Measurements from ENCODE around the gene PGLYRP1. TPM values are rescaled to one million over a fixed set of nuclear protein-coding genes. Genes with fewer than 3 reads are reported as not detected.
A peak's percentile ranks its signal among the peaks of the same experiment; 100 is the strongest.

PGLYRP1 gene
- total RNA-seq, 4 donors from 2014 or later = not detected

DNA sequence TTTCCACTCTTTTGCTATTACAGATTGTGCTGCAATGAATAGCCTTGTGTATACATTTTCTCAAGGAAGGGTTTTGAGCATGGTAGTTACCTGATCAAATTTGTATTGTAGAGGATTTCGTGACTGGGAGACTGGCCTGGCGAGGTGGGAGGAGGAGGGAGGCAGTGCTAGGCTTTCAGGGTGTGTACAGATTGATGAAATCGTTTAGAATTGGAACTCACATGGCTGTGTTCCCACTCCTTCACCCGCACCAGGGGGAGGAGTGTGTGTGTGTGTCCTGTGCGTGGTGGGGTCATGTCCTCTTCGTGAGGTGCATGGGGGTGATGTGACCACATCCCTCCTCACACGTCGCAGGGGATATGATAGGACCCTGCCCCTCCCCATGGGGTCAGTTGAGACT lies 8.3 kb downstream of the PGLYRP1 start:
- no peak overlapping the region for H3K27ac ChIP-seq
- peaks cover 60% of the 10 kb centered on the region for H3K27me3 ChIP-seq
- 55 to 60% methylated on average over 4 to 7 of the region's 8 CpGs for WGBS, 2 donors (ENCODE audit: low coverage in 1 of 2)
- peaks cover 0 to 28% (median 11%) of the 10 kb centered on the region in 3 donors for H3K4me1 ChIP-seq
- H3K36me3 ChIP-seq = peaks cover 0 to 31% of the 10 kb centered on the region in 2 donors
- peak overlapping the region in 1 of 2 donors; percentile 67 for H3K4me3 ChIP-seq
- H3K9me3 ChIP-seq = no peaks in the 10 kb centered on the region
- no peak for ATAC-seq
- no peak for TF ChIP-seq POLR2A (IDR thresholded peaks at IDR 0.05)
- no peak for TF ChIP-seq EP300 (IDR thresholded peaks at IDR 0.05)
- TF ChIP-seq, protein P1, sequence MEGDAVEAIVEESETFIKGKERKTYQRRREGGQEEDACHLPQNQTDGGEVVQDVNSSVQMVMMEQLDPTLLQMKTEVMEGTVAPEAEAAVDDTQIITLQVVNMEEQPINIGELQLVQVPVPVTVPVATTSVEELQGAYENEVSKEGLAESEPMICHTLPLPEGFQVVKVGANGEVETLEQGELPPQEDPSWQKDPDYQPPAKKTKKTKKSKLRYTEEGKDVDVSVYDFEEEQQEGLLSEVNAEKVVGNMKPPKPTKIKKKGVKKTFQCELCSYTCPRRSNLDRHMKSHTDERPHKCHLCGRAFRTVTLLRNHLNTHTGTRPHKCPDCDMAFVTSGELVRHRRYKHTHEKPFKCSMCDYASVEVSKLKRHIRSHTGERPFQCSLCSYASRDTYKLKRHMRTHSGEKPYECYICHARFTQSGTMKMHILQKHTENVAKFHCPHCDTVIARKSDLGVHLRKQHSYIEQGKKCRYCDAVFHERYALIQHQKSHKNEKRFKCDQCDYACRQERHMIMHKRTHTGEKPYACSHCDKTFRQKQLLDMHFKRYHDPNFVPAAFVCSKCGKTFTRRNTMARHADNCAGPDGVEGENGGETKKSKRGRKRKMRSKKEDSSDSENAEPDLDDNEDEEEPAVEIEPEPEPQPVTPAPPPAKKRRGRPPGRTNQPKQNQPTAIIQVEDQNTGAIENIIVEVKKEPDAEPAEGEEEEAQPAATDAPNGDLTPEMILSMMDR (IDR thresholded peaks at IDR 0.05) = no peak
- no peak for TF ChIP-seq POLR2AphosphoS5 (IDR thresholded peaks at IDR 0.05)

DNA sequence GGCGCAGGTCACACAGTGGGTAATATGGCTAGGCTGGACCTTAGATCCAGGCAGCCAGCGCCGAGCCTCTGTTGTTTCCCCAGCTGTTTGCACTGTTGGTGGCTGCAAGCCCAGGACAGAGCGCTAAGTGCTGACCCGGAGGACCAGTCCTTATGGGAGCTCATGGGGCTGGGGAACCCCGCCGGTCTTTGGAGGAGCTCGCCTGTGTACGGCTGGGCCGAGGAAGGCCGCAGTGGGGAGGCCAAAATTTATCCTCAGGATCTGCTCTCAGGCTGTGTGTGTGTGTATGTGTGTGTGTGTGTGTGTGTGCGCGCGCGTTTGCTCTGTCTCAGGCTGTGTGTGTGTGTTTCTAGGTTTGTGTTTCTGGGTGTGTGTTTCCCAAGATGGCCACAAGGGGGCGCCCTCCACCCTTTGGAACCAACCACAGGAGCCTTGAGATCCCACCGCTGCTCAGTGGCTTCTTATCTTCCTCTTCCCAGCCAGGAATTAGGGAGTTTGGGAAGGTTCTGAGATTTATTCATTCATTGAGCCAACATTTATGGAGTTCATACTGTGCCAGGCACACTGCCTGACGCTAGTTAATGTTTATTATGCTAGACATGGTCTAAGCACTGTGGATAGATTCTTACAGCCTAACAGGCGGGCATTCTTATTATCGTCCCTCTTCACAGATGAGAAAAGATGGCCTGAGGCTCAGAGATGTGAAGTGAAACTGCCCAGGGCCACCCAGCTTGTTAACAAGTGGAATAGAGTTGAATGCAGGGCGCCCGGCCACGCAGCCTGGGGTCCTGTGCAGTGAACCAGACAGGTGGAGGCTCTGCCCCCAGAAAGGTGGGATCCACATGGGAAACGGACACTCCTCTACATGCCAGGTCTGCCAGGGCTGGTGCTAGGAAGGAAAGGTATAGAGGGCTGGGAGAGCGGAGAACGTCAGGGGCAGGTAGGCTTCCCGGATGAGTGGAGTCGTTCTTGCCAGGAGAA lies 13.0 kb downstream of the PGLYRP1 start:
- peaks cover 44% of the 10 kb centered on the region for H3K27me3 ChIP-seq
- H3K27ac ChIP-seq = no peak overlapping the region
- peaks cover 0 to 4% (median 3%) of the 10 kb centered on the region in 3 donors for H3K4me1 ChIP-seq
- no peak overlapping the region for H3K4me3 ChIP-seq
- TF ChIP-seq EP300 (IDR thresholded peaks at IDR 0.05) = no peak
- TF ChIP-seq, protein P1 (IDR thresholded peaks at IDR 0.05) = peak in 3 of 4 experiments; percentile 66 to 84 (median 68)
- peak; percentile 73 for ATAC-seq
- H3K36me3 ChIP-seq = peaks cover 0 to 54% of the 10 kb centered on the region in 2 donors
- WGBS, 2 donors (ENCODE audit: low coverage in 1 of 2) = 63 to 69% methylated on average over 6 to 15 of the region's 28 CpGs
- no peaks in the 10 kb centered on the region for H3K9me3 ChIP-seq

DNA sequence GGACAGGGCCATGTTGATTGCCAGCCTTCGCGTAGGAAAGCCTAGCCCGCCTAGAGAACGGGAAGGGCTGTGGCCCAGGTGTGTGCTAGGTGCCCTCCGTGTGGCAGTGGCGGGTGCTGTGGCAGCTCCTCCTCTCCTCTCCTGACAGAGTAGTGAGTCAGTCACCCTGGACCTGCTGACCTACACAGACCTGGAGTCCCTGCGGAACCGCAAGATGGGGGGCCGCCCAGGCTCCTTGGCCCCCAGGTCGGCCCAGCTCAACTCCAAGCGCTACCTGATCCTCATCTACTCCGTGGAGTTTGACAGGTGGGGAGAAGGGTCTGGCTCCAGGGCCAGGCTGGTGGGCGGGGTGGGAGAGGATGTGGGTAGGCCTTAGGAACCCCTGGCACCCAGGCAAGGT lies 16.4 kb downstream of the PGLYRP1 start:
- TF ChIP-seq EP300 (IDR thresholded peaks at IDR 0.05) (no peak), POLR2AphosphoS5 (IDR thresholded peaks at IDR 0.05) (no peak), POLR2A (IDR thresholded peaks at IDR 0.05) (no peak)
- TF ChIP-seq, protein P1 (IDR thresholded peaks at IDR 0.05) = no peak
- no peaks in the 10 kb centered on the region for H3K9me3 ChIP-seq
- no peak overlapping the region for H3K4me3 ChIP-seq
- WGBS, 2 donors (ENCODE audit: low coverage in 1 of 2) = no CpG with 5 or more reads among the region's 13 CpGs
- H3K36me3 ChIP-seq = peaks cover 0 to 64% of the 10 kb centered on the region in 2 donors
- H3K27me3 ChIP-seq = peaks cover 10% of the 10 kb centered on the region
- H3K4me1 ChIP-seq = no peaks in the 10 kb centered on the region
- ATAC-seq = no peak
- H3K27ac ChIP-seq = no peak overlapping the region

DNA sequence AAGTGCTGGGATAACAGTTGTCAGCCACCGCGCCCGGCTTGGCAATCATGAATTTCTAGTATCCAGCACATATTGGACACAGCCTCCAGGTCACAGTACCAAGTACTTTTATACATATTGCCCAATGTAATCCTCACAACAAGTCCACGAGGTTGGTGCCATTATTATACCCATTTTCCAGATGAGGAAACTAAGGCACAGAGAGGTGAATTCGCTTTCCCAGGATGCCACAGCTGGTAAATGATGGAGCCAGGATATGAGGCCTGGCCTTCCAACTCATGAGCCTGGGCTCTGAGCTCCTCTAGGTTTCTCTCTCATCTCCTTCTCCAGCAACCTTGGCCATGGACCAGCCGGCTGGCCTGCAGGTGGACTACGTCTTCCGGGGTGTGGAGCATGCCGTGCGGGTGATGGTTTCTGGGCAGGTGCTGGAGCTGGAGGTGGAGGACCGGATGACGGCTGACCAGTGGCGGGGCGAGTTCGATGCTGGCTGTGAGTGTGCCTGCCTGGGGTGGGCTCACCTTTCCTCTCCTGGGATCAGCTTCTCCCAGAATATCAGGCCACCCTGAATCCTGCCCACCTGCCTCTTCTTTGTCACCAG lies 20.1 kb downstream of the PGLYRP1 start:
- TF ChIP-seq, protein P1 (IDR thresholded peaks at IDR 0.05) = no peak
- TF ChIP-seq EP300 (IDR thresholded peaks at IDR 0.05) (no peak), POLR2AphosphoS5 (IDR thresholded peaks at IDR 0.05) (no peak), POLR2A (IDR thresholded peaks at IDR 0.05) (no peak)
- Histone ChIP-seq H3K36me3 (peaks cover 0 to 41% of the 10 kb centered on the region in 2 donors), H3K27me3 (peaks cover 22% of the 10 kb centered on the region), H3K4me3 (no peak overlapping the region), H3K9me3 (no peaks in the 10 kb centered on the region), H3K4me1 (peaks cover 0 to 21% (median 10%) of the 10 kb centered on the region in 3 donors), H3K27ac (no peak overlapping the region)
- WGBS, 2 donors (ENCODE audit: low coverage in 1 of 2) = 87% methylated on average over 3 of the region's 15 CpGs; no CpG with 5 or more reads in 1 of the 2 donors
- no peak for ATAC-seq
